HG02885 (cell line): ENCODE measurements around the gene MEGF6.

Experiments
- ATAC-seq: cut with Tn5 transposase; IDR thresholded peaks from one replicate; pipeline ENCODE4 v1.9.1; 2021; ENCODE audit warnings: mild to moderate bottlenecking; ENCODE audit not compliant: unreplicated experiment, poor library complexity

Gene MEGF6

GRCh38 chr1:3609769-3610526 is 1.4 kb downstream of the MEGF6 start:
- ATAC-seq = no peak

GRCh38 chr1:3609016-3609768 is 2.1 kb downstream of the MEGF6 start:
- ATAC-seq = no peak

GRCh38 chr1:3608154-3608553 is 3.2 kb downstream of the MEGF6 start:
- ATAC-seq = no peak

GRCh38 chr1:3607703-3608065 is 3.6 kb downstream of the MEGF6 start:
- ATAC-seq = no peak

GRCh38 chr1:3606779-3607702 is 4.3 kb downstream of the MEGF6 start:
- no peak for ATAC-seq

GRCh38 chr1:3604997-3605823 is 6.1 kb downstream of the MEGF6 start:
- no peak for ATAC-seq

- ATAC-seq = no peak
Observed at GRCh38 chr1:3604468-3604974, 6.8 kb downstream of the MEGF6 start.

- ATAC-seq = no peak
Observed at GRCh38 chr1:3603571-3604467, 7.5 kb downstream of the MEGF6 start.

GRCh38 chr1:3603156-3603555 is 8.2 kb downstream of the MEGF6 start:
- ATAC-seq = no peak

GRCh38 chr1:3602375-3602774 is 8.9 kb downstream of the MEGF6 start:
- ATAC-seq = no peak

GRCh38 chr1:3601743-3602142 is 9.6 kb downstream of the MEGF6 start:
- ATAC-seq = no peak

GRCh38 chr1:3600354-3600753 is 11.0 kb downstream of the MEGF6 start:
- ATAC-seq = no peak

- ATAC-seq = no peak
Observed at GRCh38 chr1:3599816-3600215, 11.5 kb downstream of the MEGF6 start.

- ATAC-seq = no peak
Observed at GRCh38 chr1:3599286-3599811, 12.0 kb downstream of the MEGF6 start.

GRCh38 chr1:3598522-3599285 is 12.6 kb downstream of the MEGF6 start:
- no peak for ATAC-seq

GRCh38 chr1:3598051-3598491 is 13.2 kb downstream of the MEGF6 start:
- ATAC-seq = no peak

- ATAC-seq = no peak
Observed at GRCh38 chr1:3597599-3597964, 13.7 kb downstream of the MEGF6 start.
